Activated CD4-positive, CD25-positive, alpha-beta regulatory T cell (primary cell): ENCODE measurements around the gene LRP1B.

Experiments used
- DNase-seq, 4 experiments: peaks; one replicate each; lab custom pipeline; 2025; lab: John Stamatoyannopoulos, UW

Gene LRP1B

DNA sequence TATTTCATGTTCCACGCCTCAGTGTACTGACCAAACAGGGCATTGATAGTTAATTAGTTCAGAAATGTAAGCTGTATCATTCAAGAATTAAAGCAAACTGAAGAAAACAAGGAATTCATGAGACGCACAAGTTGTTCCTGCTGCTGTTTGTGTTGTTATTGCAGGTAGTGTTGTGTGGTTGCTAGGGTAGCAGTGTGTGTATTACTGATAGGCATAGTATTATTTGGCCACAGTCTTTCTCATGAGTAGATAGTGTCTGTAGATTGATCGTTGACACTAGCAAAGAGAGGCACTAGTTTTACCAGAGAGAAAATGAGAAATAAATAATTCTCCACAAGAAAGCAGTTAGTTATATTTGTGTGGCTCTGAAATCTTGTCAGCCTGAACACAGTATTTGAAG is 548.6 kb downstream of the LRP1B start:
- no peak for DNase-seq

- no peak for DNase-seq
Observed at GRCh38 chr2:141579071-141579470, 551.7 kb downstream of the LRP1B start.

- no peak for DNase-seq
Observed at GRCh38 chr2:141570474-141571131, 560.2 kb downstream of the LRP1B start.

GRCh38 chr2:141569941-141570340 is 560.9 kb downstream of the LRP1B start:
- no peak for DNase-seq

- no peak for DNase-seq
Observed at GRCh38 chr2:141565597-141565996, 565.2 kb downstream of the LRP1B start.

GRCh38 chr2:141560723-141561122 is 570.1 kb downstream of the LRP1B start:
- DNase-seq: no peak

DNA sequence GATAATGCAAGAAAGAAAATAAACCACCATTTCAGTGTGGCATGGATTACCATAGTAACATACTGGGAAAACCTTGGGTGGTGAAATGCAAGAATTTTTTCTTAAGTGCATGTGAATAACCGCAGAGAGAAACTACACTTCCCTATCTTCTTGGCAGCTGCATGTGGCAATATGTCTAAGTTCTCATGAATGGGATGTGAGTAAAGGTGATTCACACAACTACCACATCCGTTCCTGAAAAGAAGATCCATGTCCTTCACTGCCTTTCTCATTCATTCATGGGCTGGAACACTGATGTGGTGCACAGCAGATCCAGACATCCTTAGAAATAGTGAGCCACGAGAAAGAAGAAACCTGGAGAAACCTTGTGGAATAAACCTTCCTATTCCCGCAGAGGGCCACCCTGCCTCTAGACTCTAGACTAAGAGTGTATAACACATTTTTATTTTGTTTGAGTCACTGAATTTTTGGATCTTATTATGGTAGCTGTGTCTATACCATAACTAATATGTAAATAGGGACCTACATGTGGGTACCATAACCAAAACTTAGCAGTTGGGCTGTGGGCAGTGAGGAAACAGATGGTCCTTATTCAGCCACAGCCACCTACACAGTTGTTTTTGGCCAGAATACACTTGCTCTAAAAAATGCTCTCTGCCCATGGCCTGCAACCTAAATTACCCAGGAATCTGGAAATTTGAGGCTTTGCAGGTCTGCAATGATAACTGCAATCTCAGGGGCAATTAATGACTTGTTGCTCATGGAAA is 573.3 kb downstream of the LRP1B start:
- DNase-seq: no peak

GRCh38 chr2:141555876-141556470 is 574.8 kb downstream of the LRP1B start:
- no peak for DNase-seq

DNA sequence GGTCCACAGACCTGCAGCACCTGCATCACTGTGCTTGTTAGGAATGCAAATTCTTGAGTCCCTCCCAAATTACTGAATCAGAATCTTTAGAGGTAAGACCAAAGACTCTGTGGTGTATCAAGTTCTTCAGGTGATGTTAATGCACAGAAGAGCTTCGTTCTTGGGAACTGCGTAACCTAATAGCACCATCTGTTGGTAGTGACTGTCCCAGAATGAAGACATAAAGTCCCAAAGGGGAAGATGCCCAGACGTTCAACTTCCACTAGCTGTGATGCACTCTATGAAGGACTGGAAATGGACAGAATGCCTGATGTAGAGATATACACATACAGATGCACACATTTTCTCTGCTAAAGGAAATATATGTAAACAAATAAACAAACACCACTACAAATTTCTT is 576.0 kb downstream of the LRP1B start:
- DNase-seq: no peak

DNA sequence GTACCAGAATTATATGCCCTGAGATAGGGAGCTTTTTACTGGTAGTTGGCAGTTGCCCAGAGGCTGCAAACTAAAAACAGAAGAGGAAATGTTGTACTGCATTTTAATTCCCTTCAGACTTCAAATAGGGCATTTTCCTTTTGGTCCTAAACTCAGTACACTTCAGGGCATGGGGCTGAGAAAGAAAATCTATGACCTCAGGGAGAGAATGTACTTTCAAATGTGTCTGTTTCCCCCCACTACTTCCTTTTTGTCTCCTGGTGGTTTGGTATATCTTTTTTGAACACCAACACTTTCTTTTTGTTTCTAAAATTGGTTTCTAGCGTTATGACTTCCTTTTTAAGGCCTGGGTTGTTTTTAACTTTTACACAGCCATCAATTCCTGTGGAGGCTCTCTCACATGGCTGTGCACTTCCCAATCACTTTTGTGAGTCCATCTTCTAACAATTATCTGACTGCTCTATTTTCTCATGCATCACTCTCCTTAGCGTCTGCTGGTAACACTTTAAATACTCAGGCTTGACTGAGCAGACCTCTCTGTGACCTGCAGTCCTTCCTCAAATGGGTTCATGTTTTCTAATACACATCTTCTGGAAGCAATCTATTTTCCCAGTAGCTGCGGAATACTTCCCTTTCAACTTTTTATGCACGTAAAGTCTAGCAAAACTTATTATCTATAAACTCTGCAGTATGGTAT is 596.0 kb downstream of the LRP1B start:
- no peak for DNase-seq

- DNase-seq: no peak
Observed at GRCh38 chr2:141529659-141530058, 601.2 kb downstream of the LRP1B start.

- DNase-seq: no peak
Observed at GRCh38 chr2:141528990-141529389, 601.8 kb downstream of the LRP1B start.

DNA sequence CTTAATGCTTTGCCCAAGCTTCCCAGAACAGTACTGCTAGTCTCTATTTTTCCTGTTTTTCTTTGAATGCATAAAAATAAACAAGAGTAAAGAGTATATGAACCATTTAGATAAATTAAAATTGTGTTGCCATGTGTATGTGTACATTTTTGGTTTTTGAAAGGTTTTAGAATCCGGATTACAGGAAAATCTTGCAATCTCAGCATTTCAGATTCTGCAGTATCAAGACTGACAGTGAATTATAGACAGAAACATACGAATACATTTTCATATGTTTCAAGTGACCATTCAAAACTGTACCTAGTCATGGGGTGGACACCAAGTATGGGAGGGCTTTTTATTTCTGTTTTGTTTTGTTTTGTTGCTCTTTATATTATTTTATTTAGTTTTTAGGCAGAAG is 604.1 kb downstream of the LRP1B start:
- no peak for DNase-seq

GRCh38 chr2:141524777-141525176 is 606.0 kb downstream of the LRP1B start:
- no peak for DNase-seq

DNA sequence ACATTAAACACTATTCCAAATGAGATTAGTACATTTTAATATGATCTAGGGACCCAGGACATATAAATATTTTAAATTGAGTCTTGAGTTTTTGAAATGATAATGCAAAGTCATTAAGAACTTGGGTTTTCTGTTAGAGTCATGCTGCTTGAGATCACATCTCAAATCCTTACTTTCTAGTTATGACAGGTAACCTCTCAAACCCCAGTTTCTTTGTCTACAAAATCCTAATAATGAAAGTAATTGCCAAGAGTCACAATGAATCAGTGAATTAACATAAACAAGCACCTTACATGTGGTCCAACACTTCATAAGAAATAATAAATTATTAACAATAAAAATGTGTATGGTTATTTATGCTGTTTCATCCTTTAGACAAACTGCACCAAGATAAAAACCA is 607.6 kb downstream of the LRP1B start:
- DNase-seq: no peak

- no peak for DNase-seq
Observed at GRCh38 chr2:141522702-141523101, 608.1 kb downstream of the LRP1B start.

- no peak for DNase-seq
Observed at GRCh38 chr2:141522048-141522447, 608.8 kb downstream of the LRP1B start.

- DNase-seq: no peak
Observed at GRCh38 chr2:141519906-141520305, 610.9 kb downstream of the LRP1B start.

DNA sequence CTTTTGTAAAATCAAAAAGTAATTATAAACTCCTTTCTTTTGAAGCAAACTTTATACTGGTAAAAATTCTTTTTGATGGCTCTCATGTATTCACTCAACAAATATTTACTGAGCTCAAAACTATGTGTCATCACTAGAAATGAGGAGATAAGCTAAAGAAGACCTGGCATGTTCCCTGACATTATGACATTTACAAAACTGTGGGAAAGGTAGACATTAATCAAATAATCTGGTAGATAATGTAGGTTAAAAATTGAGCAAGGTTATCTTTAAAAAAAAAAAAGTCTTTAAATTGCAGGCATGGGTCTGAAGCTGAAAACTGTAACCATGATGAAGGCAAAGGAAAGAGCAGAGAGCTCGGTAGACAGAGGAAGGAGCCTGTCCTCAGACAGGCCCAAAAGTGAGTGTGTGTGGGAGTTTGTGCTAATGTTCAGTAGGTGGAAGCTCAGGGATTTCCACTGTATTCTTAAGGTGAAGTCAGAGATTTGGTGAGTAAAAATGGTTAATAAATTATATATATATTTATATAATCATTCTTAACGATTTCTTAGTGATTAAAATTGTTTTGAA is 612.9 kb downstream of the LRP1B start:
- no peak for DNase-seq

DNA sequence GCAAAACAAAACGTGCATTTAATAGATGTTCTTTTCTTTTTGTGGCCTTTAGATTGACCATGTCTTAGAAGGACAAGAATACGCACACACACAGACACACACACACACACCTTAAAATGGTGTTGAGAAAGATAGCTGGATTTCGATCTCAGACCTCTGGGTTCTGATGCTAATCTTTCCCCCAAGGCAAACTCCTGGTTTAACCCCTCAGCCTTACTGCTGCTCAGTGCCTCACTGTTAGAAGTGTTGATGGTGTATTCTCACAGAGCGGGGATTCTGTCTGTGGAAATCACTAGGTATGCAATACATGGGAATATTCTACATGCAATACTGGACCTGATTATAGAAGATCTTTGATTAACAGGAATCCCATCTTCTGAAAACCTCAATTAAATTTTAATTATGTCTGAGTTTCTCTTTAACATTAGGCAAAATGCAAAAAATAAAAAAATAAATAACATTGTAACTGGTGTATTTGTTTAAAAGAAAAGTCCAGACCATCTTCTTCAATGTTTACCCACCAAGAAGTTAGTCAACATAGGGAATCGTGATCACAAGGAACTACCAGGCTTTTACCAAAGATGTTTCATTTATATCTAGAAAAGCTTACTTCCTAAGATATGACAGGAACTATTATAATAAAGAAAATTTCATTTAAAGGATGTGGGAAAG is 613.5 kb downstream of the LRP1B start:
- no peak for DNase-seq

GRCh38 chr2:141515931-141516330 is 614.9 kb downstream of the LRP1B start:
- no peak for DNase-seq

DNA sequence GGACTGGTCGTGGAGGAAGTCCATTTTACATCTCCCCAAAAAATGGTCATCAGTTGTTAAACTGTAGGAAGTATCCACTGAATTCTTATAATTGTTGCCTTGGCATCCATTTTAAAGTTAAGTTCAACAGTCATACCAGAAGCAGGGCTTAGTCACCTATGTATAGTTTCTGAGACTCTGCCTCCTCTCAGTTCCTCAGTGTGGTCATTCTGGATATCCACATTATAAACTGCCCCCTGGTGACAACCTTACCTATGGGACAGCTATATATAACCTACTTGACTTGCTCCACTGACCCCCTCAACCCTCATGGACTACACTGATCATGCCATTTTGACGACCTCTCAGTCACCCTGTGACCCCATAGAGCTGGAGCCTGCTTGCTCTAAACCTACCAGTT is 617.0 kb downstream of the LRP1B start:
- no peak for DNase-seq
